Esophagus (tissue), 2 donors: ENCODE data around the gene ZBTB8B. TPM values are rescaled to one million over a fixed set of nuclear protein-coding genes. Genes with fewer than 3 reads are reported as not detected.
"Not testable (repeated sequence)": the region's sequence is repeated elsewhere in the genome, so short reads cannot be mapped to it uniquely, and the experiment has no call there.

Source experiments
- H3K27ac ChIP-seq, 2 donors: one replicate each; pipeline ENCODE4 v1.5.1; 2013; ENCODE audit warnings: low read depth in 2 of 2, mild to moderate bottlenecking in 2 of 2, inconsistent platforms in 1 of 2, low read length in 1 of 2, moderate library complexity in 1 of 2
- H3K27me3 ChIP-seq, 2 donors: one replicate each; pipeline ENCODE4 v1.6.1; 2013; ENCODE audit warnings: low read length in 2 of 2, control low read depth in 1 of 2, mild to moderate bottlenecking in 1 of 2; ENCODE audit not compliant: insufficient read depth in 2 of 2, control insufficient read depth in 1 of 2
- H3K36me3 ChIP-seq, 2 donors: one replicate each; pipeline ENCODE4 v1.6.1; 2013; ENCODE audit warnings: low read length in 1 of 2; ENCODE audit not compliant: control insufficient read depth in 2 of 2, insufficient read depth in 2 of 2
- H3K4me1 ChIP-seq, 2 donors: one replicate each; pipeline ENCODE4 v1.6.1; 2013; ENCODE audit warnings: low read length in 1 of 2; ENCODE audit not compliant: control insufficient read depth in 2 of 2, insufficient read depth in 2 of 2
- H3K4me3 ChIP-seq, 2 donors: one replicate each; pipeline ENCODE4 v1.5.1; 2013; ENCODE audit warnings: low read length in 2 of 2, mild to moderate bottlenecking in 2 of 2, low read depth in 1 of 2, moderate library complexity in 1 of 2
- H3K9me3 ChIP-seq, 2 donors: one replicate each; pipeline ENCODE4 v1.6.1; 2013; ENCODE audit warnings: mild to moderate bottlenecking in 2 of 2, low read depth in 1 of 2, low read length in 1 of 2, moderate library complexity in 1 of 2; ENCODE audit not compliant: control insufficient read depth in 2 of 2, insufficient read depth in 1 of 2
- WGBS, 2 donors: extraction: QIAGEN DNeasy Blood & Tissue Kit; methylation state at CpG; one replicate each; pipeline ENCODE4 v1.1.7; 2013; 5-methylcytosine and 5-hydroxymethylcytosine counted together
- polyA plus RNA-seq, 2 donors: library from polyadenylated mRNA; stranded (reverse); fragments of 200-250 nt; gene quantifications; one replicate each; pipeline ENCODE4 v1.2.3, GENCODE V29; 2013
- donor health status: healthy with polysubstance abuse.
- donor health status: Bipolar disorder and iron deficiency.

The ZBTB8B gene
- polyA plus RNA-seq, 2 donors: not detected

DNA sequence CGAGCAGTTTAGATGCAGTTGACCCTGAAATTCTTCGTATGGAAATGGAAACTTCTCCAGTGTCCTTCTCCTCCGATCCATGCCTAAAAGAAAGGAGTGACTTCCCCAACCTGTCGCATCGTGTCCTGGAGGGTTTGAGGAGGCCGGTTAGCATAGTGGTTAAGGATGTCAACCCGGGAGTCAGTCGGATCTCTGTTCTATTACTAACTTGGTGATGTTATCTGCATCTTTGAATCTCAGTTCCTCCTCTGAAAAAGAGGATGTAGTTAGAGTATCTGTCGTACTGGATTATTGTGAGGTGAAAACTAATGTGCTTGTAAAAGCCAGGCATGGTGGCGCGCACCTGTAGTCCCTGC, 684 bp downstream of the ZBTB8B start:
- Histone ChIP-seq H3K27me3 (peaks cover 0 to 4% of the 10 kb centered on the region in 2 donors), H3K27ac (no peak overlapping the region), H3K9me3 (no peaks in the 10 kb centered on the region), H3K4me3 (no peak overlapping the region), H3K4me1 (peaks cover 7 to 8% of the 10 kb centered on the region in 2 donors), H3K36me3 (no peaks in the 10 kb centered on the region)
- 36 to 37% methylated on average over 11 of the region's 11 CpGs for WGBS, 2 donors

DNA sequence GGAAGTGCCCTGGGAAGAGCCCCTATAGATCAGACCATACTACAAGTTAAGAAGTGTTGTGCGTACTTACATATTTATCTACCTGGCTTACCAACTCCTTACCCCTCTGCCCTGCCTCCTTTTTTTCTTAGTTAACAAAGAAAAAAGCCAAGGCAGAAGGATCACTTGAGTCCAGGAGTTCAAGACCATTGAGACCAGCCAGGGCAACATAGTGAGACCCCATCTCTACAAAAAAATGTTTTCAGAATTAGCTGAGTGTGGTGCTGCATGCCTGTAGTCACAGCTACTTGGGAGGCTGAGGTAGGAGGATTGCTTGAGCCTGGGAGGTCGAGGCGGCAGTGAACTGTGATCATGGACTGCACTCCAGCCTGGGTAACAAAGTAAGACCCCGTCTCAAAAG, 1.9 kb downstream of the ZBTB8B start:
- Histone ChIP-seq H3K27ac (no peak overlapping the region), H3K4me3 (no peak overlapping the region), H3K27me3 (peaks cover 0 to 4% of the 10 kb centered on the region in 2 donors), H3K4me1 (peaks cover 8 to 10% of the 10 kb centered on the region in 2 donors), H3K9me3 (peaks cover 0 to 3% of the 10 kb centered on the region in 2 donors), H3K36me3 (no peaks in the 10 kb centered on the region)
- WGBS, 2 donors: 85 to 92% methylated on average over 4 of the region's 4 CpGs

DNA sequence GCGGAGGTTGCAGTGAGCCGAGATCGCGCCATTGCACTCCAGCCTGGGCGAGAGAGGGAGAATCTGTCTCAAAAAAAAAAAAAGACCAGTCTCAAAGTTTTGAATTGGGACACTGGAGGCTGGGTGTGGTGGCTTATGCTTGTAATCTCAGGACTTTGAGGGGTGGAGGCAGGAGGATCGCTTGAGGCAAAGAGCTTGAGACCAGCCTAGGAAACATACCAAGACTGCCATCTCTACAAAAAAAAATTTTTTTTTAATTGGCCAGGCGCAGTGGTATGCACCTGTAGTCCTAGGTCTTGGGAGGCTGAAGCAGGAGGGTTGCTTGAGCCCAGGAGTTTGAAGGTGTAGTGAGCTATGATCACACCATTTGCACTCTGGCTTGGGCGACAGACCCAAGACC, 3.9 kb downstream of the ZBTB8B start:
- peaks cover 8 to 10% of the 10 kb centered on the region in 2 donors for H3K4me1 ChIP-seq
- H3K4me3 ChIP-seq: no peak overlapping the region
- peaks cover 0 to 4% of the 10 kb centered on the region in 2 donors for H3K27me3 ChIP-seq
- peaks cover 0 to 3% of the 10 kb centered on the region in 2 donors for H3K9me3 ChIP-seq
- 94 to 95% methylated on average over 8 of the region's 8 CpGs for WGBS, 2 donors
- H3K27ac ChIP-seq: no peak overlapping the region
- no peaks in the 10 kb centered on the region for H3K36me3 ChIP-seq

DNA sequence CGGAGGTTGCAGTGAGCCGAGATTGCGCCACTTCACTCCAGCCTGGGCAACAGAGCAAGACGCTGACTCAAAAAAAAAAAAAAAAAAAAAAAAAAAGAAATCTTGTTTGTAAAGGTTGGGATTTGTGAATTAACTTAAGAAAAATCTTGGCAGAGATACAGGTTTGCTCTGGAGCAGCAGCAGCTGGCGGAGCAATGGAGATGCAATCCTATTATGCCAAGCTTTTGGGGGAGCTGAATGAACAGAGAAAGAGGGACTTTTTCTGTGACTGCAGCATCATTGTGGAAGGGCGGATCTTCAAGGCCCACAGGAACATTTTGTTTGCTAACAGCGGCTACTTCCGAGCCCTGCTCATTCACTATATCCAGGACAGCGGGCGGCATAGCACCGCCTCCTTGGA, 5.6 kb downstream of the ZBTB8B start:
- 77 to 81% methylated on average over 11 of the region's 11 CpGs for WGBS, 2 donors
- H3K27ac ChIP-seq: no peak overlapping the region
- H3K4me3 ChIP-seq: no peak overlapping the region
- peaks cover 0 to 3% of the 10 kb centered on the region in 2 donors for H3K4me1 ChIP-seq
- no peaks in the 10 kb centered on the region for H3K36me3 ChIP-seq
- H3K9me3 ChIP-seq: peaks cover 0 to 3% of the 10 kb centered on the region in 2 donors
- no peaks in the 10 kb centered on the region for H3K27me3 ChIP-seq

DNA sequence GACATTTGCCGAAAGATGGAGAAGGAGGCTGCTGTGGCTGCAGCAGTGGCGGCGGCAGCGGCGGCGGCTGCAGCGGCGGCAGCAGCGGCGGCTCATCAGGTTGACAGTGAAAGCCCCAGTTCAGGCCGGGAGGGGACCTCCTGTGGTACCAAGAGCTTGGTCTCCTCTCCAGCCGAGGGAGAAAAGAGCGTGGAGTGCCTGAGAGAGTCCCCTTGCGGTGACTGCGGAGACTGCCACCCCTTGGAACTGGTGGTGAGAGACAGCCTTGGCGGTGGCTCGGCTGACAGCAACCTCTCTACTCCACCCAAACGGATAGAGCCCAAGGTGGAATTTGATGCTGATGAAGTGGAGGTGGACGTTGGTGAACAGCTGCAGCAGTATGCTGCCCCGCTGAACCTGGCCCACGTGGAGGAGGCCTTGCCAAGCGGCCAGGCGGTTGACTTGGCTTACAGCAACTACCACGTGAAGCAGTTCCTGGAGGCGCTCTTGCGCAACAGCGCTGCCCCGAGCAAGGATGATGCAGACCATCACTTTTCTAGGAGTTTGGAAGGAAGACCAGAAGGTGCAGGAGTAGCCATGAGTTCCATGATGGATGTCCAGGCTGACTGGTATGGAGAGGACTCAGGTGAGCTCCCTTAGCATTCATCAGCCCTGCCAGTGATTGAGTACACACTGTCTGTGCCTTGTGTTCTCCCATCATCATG, 6.3 kb downstream of the ZBTB8B start:
- no peaks in the 10 kb centered on the region for H3K36me3 ChIP-seq
- no peak overlapping the region for H3K27ac ChIP-seq
- H3K9me3 ChIP-seq: peaks cover 0 to 3% of the 10 kb centered on the region in 2 donors
- peaks cover 0 to 3% of the 10 kb centered on the region in 2 donors for H3K4me1 ChIP-seq
- 68 to 73% methylated on average over 25 to 28 of the region's 28 CpGs for WGBS, 2 donors
- H3K4me3 ChIP-seq: no peak overlapping the region
- H3K27me3 ChIP-seq: no peaks in the 10 kb centered on the region

DNA sequence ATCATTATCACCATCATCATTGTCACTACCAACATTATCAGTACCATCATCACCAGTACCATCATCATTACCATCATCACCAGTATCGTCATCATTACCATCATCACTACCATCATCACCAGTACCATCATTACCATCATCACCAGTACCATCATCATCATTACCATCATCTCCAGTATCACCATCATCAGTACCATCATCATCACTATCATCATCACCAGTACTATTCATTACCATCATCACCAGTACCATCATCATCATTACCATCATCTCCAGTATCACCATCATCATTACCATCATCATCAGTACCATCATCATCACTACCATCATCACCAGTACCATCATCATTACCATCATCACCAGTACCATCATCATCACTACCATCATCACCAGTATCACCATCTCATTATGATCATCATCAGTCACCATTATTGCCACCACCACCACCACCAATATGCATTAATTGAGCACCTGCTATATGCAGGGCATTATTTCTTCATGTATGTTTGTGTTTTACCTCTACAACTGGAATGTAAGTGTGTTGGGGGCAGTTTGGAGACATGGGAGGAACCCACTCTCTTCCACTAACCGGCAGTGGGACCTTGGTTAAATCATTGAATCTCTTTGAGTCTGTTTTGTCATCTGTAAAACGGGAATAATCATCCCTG, 7.0 kb downstream of the ZBTB8B start:
- peaks cover 0 to 3% of the 10 kb centered on the region in 2 donors for H3K4me1 ChIP-seq
- H3K4me3 ChIP-seq: no peak overlapping the region
- H3K36me3 ChIP-seq: no peaks in the 10 kb centered on the region
- H3K27me3 ChIP-seq: no peaks in the 10 kb centered on the region
- H3K9me3 ChIP-seq: peaks cover 0 to 3% of the 10 kb centered on the region in 2 donors
- WGBS, 2 donors: 90 to 93% methylated on average over 3 of the region's 3 CpGs
- H3K27ac ChIP-seq: no peak overlapping the region

DNA sequence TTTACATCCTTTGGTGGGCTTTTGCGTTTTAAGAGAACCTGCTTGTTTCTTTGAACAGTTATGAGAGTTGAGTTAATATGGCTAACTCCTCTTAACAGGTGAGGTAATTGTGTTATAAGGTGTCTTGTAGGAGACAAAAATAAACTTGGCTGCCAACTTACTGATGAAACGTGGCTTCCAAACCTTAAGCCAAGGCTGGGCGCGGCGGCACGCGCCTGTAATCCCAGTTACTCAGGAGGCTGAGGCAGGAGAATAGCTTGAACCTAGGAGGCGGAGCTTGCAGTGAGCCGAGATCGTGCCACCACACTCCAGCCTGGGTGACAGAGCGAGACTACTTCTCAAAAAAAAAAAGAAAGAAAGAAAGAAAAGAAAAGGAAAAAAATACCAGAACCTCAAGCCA, 8.1 kb downstream of the ZBTB8B start:
- H3K36me3 ChIP-seq, H3K27ac ChIP-seq, H3K9me3 ChIP-seq, H3K4me3 ChIP-seq, H3K27me3 ChIP-seq, H3K4me1 ChIP-seq: not testable (repeated sequence)
- whole genome bisulfite sequencing, 2 donors: 59 to 68% methylated on average over 11 of the region's 11 CpGs

DNA sequence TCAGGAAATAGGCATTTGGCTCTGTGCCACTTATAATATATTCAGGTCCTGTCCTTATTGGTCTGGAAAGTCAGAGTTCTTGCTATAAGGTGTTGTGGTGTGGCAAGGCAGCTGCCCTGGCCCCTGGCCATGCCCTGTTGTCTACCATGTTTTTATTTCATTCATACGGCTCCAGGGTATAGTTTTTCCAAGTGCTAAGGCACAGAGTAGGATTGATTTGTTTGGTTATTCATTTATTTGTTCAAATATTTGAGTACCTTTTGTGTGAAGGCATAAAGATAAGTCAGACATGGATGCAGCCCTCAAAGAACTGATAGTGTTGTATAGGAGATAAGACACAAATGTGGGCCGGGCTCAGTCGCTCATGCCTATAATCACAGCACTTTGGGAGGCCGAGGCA, 10.1 kb downstream of the ZBTB8B start:
- Histone ChIP-seq H3K27ac (no peak overlapping the region), H3K9me3 (peaks cover 0 to 3% of the 10 kb centered on the region in 2 donors), H3K4me3 (no peak overlapping the region), H3K36me3 (no peaks in the 10 kb centered on the region), H3K27me3 (no peaks in the 10 kb centered on the region), H3K4me1 (peaks cover 0 to 3% of the 10 kb centered on the region in 2 donors)
- WGBS, 2 donors: 75 to 77% methylated on average over 4 of the region's 4 CpGs

DNA sequence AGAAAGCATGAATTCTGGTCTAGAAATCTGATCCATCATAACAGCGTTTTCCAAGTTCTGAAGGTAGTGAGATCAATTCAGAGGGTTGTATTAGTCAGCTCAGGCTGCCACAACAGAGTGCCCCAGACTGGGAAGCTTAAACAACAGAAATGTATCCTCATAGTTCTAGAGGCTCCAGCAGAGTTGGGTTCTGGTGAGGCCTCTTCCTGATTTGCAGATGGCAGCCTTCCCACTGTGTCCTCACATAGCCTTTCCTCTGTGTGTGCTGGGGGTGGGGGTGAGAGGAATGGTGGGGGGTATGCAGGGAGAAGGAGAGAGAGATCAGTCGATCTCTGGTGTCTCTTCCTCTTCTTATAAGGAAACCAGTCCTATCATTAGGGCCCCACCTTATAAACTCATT, 15.1 kb downstream of the ZBTB8B start:
- 57 to 62% methylated on average over 2 of the region's 2 CpGs for WGBS, 2 donors
- H3K36me3 ChIP-seq: no peaks in the 10 kb centered on the region
- no peak overlapping the region for H3K27ac ChIP-seq
- H3K4me3 ChIP-seq: no peak overlapping the region
- H3K9me3 ChIP-seq: no peaks in the 10 kb centered on the region
- no peaks in the 10 kb centered on the region for H3K4me1 ChIP-seq
- H3K27me3 ChIP-seq: no peaks in the 10 kb centered on the region

DNA sequence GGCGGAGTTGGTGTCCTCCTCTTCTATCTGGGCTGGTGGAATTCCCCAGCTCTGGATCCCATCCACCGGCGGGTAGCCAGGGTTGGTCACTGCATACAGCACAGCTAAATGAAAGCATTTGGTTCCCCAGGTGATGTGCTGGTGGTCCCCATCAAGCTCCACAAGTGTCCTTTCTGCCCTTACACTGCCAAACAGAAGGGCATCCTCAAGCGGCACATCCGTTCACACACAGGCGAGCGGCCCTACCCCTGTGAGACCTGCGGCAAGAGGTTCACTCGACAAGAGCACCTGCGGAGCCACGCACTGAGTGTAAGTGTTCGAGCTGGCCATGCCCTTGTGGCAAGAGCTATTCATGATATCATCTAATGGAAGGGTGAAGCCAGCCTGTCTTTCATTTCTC, 15.9 kb downstream of the ZBTB8B start:
- Histone ChIP-seq H3K9me3 (no peaks in the 10 kb centered on the region), H3K27ac (no peak overlapping the region), H3K4me3 (no peak overlapping the region), H3K27me3 (no peaks in the 10 kb centered on the region), H3K36me3 (no peaks in the 10 kb centered on the region), H3K4me1 (no peaks in the 10 kb centered on the region)
- 91 to 94% methylated on average over 12 of the region's 12 CpGs for WGBS, 2 donors
